ENCODE results near the gene CHN1. TPM values are rescaled to one million over a fixed set of nuclear protein-coding genes. Genes with fewer than 3 reads are reported as not detected.

CHN1 gene
- polyA plus RNA-seq, 1 of the 3 experiments (the other 2 are of a cell fraction) = 31.6 TPM

DNA sequence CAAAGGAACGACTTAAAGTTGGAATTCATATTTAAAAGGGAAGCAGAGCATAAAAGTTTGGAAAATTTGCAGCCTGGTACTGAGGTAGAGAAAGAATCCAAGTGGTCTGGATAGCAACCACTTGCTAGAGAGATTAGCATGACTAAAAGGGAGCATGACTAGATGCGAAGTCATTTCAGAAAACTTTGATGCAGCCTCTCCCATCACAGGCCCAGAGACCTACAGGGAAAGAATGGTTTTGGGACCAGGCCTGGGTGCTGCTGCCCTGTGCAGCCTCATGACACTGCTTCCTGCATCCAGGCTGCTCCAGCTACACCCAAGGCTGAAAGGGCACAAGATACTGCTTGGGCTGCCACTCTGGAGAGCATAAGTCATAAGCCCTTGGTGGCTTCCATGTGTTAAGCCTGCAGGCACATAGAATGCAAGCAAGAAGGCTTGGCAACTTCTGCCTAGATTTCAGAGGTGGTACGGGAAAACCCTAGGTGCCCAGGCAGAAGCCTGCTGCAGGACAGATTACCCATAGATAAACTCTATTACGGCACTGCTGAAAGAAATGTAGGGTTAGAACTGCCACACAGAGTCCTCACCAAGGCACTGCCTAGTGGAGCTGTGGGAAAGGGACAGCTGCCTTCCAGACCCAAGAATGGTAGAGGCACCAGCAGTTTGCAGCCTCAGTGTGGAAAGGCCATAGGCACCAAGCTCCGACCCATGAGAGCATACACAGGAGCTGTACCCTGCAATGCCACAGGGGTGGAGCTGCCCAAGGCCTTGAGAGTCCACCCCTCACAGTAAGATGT is 12.6 kb upstream of the CHN1 start:
- no peak overlapping the region for H3K4me2 ChIP-seq
- no peaks in the 10 kb centered on the region for H3K36me3 ChIP-seq (replicated peaks in 1 of 2; ENCODE audit: control insufficient read depth in 1 of 2, insufficient read depth in 2 of 2, low read length in 1 of 2)
- H3K9ac ChIP-seq = no peak overlapping the region
- H3K27ac ChIP-seq (ENCODE audit: low read depth in 2 of 2, low read length in 1 of 2) = no peak overlapping the region
- H3K4me3 ChIP-seq (ENCODE audit: low read depth in 2 of 2, low read length in 1 of 2) = no peak overlapping the region
- no peaks in the 10 kb centered on the region for H3K79me2 ChIP-seq (ENCODE audit: insufficient read depth)
- no peaks in the 10 kb centered on the region for H3K9me3 ChIP-seq
- H3K9me2 ChIP-seq = no peaks in the 10 kb centered on the region
- no peak for DNase-seq
- POLR2A ChIA-PET = no interaction called here
- peaks cover 0 to 2% of the 10 kb centered on the region in 2 experiments; a peak in 1 of 4 replicates for H3K4me1 ChIP-seq (ENCODE audit: control insufficient read depth in 1 of 2, insufficient read depth in 2 of 2, low read depth in 1 of 2, low read length in 1 of 2)
- H3K27me3 ChIP-seq (ENCODE audit: insufficient read depth) = no peaks in the 10 kb centered on the region
- CTCF ChIA-PET = interaction anchor here (0.8 to 1.1 kb wide), 3 partner anchors 12 to 320 kb away, joined by 3 read pairs; partner anchors contain the start of gene CHN1
- H4K20me1 ChIP-seq (ENCODE audit: insufficient read depth) = no peaks in the 10 kb centered on the region
- whole genome bisulfite sequencing (ENCODE audit: low lambda C conversion rate) = 81% methylated on average over 3 of the region's 5 CpGs
- no peak overlapping the region for H2AFZ ChIP-seq (ENCODE audit: low read depth)
- TF ChIP-seq, protein P1, sequence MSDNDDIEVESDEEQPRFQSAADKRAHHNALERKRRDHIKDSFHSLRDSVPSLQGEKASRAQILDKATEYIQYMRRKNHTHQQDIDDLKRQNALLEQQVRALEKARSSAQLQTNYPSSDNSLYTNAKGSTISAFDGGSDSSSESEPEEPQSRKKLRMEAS (IDR thresholded peaks at IDR 0.05; ENCODE audit: low read depth) = no peak
- no peak for TF ChIP-seq RAD21 (IDR thresholded peaks at IDR 0.05; ENCODE audit: low read length)
- no peaks in the 10 kb centered on the region for H3F3A ChIP-seq (replicated peaks; ENCODE audit: insufficient read depth)

GRCh38 chr2:175015340-175015739 is 10.2 kb upstream of the CHN1 start:
- peaks cover 0 to 5% of the 10 kb centered on the region in 2 experiments; a peak in 2 of 4 replicates for H3K4me1 ChIP-seq (ENCODE audit: control insufficient read depth in 1 of 2, insufficient read depth in 2 of 2, low read depth in 1 of 2, low read length in 1 of 2)
- H3K4me2 ChIP-seq = no peak overlapping the region
- no peaks in the 10 kb centered on the region for H3K36me3 ChIP-seq (replicated peaks in 1 of 2; ENCODE audit: control insufficient read depth in 1 of 2, insufficient read depth in 2 of 2, low read length in 1 of 2)
- H3K4me3 ChIP-seq (ENCODE audit: low read depth in 2 of 2, low read length in 1 of 2) = no peak overlapping the region
- H3K9me3 ChIP-seq = no peaks in the 10 kb centered on the region
- no peak overlapping the region for H3K27ac ChIP-seq (ENCODE audit: low read depth in 2 of 2, low read length in 1 of 2)
- H3K27me3 ChIP-seq (ENCODE audit: insufficient read depth) = no peaks in the 10 kb centered on the region
- H3K9me2 ChIP-seq = no peaks in the 10 kb centered on the region
- TF ChIP-seq SMC3 (IDR thresholded peaks at IDR 0.05; ENCODE audit: low read depth, low read length) (no peak), REST (IDR thresholded peaks at IDR 0.05; ENCODE audit: low read depth, low read length) (no peak), EP300 (IDR thresholded peaks at IDR 0.05; ENCODE audit: borderline replicate concordance in 1 of 2, low read depth in 1 of 2, low read length in 1 of 2) (no peak), TAF1 (IDR thresholded peaks at IDR 0.05; ENCODE audit: borderline replicate concordance, low read depth, low read length) (no peak), RXRA (IDR thresholded peaks at IDR 0.05; ENCODE audit: borderline replicate concordance, low read depth) (no peak), CHD2 (IDR thresholded peaks at IDR 0.05; ENCODE audit: low read length, partially characterized antibody) (no peak), TEAD4 (IDR thresholded peaks at IDR 0.05; ENCODE audit: borderline replicate concordance, insufficient read depth) (no peak), NRF1 (IDR thresholded peaks at IDR 0.05; ENCODE audit: low read depth, low read length) (no peak), RFX5 (IDR thresholded peaks at IDR 0.05; ENCODE audit: low read length) (no peak), SIN3A (IDR thresholded peaks at IDR 0.05; ENCODE audit: borderline replicate concordance, low read depth, low read length) (no peak), FOSL2 (IDR thresholded peaks at IDR 0.05; ENCODE audit: borderline replicate concordance, low read depth) (no peak), IRF3 (IDR thresholded peaks at IDR 0.05; ENCODE audit: low read depth, low read length) (no peak)
- TF ChIP-seq, protein P2, sequence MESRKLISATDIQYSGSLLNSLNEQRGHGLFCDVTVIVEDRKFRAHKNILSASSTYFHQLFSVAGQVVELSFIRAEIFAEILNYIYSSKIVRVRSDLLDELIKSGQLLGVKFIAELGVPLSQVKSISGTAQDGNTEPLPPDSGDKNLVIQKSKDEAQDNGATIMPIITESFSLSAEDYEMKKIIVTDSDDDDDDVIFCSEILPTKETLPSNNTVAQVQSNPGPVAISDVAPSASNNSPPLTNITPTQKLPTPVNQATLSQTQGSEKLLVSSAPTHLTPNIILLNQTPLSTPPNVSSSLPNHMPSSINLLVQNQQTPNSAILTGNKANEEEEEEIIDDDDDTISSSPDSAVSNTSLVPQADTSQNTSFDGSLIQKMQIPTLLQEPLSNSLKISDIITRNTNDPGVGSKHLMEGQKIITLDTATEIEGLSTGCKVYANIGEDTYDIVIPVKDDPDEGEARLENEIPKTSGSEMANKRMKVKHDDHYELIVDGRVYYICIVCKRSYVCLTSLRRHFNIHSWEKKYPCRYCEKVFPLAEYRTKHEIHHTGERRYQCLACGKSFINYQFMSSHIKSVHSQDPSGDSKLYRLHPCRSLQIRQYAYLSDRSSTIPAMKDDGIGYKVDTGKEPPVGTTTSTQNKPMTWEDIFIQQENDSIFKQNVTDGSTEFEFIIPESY (IDR thresholded peaks at IDR 0.05; ENCODE audit: borderline replicate concordance, low read depth) = no peak
- TF ChIP-seq, protein P3, sequence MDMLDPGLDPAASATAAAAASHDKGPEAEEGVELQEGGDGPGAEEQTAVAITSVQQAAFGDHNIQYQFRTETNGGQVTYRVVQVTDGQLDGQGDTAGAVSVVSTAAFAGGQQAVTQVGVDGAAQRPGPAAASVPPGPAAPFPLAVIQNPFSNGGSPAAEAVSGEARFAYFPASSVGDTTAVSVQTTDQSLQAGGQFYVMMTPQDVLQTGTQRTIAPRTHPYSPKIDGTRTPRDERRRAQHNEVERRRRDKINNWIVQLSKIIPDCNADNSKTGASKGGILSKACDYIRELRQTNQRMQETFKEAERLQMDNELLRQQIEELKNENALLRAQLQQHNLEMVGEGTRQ (IDR thresholded peaks at IDR 0.05; ENCODE audit: borderline replicate concordance, low read depth, low read length) = no peak
- H4K20me1 ChIP-seq (ENCODE audit: insufficient read depth) = no peaks in the 10 kb centered on the region
- no peaks in the 10 kb centered on the region for H3F3A ChIP-seq (replicated peaks; ENCODE audit: insufficient read depth)
- H3K79me2 ChIP-seq (ENCODE audit: insufficient read depth) = no peaks in the 10 kb centered on the region
- DNase-seq = no peak
- no peak overlapping the region for H3K9ac ChIP-seq
- ChIA-PET CTCF (interaction anchor here (0.6 to 0.7 kb wide), 2 partner anchors 24 to 244 kb away, joined by 3 read pairs; no protein-coding TSS in a partner anchor), POLR2A (no interaction called here)
- H2AFZ ChIP-seq (ENCODE audit: low read depth) = no peak overlapping the region
- WGBS (ENCODE audit: low lambda C conversion rate) = 61% methylated on average over 3 of the region's 3 CpGs
